GM21526 (cell line): ENCODE results near the gene ART5.

Experiments used
- ATAC-seq: cut with Tn5 transposase; IDR thresholded peaks from one replicate; pipeline ENCODE4 v1.9.1; 2021; ENCODE audit warnings: moderate library complexity; ENCODE audit not compliant: unreplicated experiment, low FRiP score

ART5 gene

GRCh38 chr11:3641701-3642070, at the start of gene ART5:
TSS of gene ART5 (minus strand) at chr11:3641992. CDS start at chr11:3641862, 130 bp downstream.
- no peak for ATAC-seq

GRCh38 chr11:3686751-3687150, 45.0 kb upstream of the ART5 start:
- ATAC-seq, result no peak

GRCh38 chr11:3685923-3686322, 44.1 kb upstream of the ART5 start:
- ATAC-seq, result no peak

DNA sequence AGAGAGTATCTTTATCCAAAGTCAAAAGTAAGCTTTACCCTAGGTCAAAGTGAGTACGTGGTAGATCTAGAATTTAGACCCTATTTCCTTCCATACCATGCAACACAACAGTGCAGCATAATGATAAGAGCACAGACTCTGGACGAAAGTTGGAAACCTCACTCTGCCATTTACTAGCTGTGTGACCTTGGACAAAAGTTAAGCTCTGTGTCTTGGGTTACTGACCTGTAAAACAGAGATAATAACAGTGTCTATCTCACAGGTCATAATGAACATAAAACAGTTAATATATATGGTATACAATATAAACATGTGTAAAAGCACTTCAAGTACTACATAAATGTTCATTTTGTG, 43.0 kb upstream of the ART5 start:
- ATAC-seq, result no peak

DNA sequence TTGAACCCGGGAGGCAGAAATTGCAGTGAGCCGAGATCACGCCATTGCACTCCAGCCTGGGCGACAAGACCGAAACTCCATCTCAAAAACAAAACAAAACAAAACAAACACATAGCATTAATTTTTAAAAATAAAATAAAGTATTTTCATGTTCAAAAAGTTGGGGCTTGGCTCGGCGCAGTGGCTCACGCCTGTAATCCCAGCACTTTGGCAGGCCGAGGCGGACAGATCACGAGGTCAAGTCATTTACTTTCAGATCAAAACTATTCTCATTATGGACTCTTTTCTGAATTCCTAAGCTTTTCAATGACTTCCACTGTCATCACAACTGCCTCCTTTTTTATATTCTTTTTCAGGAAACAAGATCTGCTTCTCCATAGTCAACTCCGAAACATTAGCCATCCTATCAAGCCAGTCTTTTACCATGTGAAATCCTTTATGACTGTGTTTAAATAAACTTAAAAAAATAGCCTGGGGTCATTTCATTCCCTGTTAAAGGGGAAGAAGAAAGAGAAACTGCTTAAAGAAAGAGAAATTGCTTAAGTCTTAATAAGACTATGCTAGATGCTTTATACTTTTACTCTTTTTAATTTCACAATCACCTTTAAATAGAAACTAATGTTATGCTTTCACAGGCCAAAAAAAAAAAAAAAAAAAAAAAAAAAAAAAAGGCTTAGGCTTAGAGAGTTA, 42.5 kb upstream of the ART5 start:
- no peak for ATAC-seq

DNA sequence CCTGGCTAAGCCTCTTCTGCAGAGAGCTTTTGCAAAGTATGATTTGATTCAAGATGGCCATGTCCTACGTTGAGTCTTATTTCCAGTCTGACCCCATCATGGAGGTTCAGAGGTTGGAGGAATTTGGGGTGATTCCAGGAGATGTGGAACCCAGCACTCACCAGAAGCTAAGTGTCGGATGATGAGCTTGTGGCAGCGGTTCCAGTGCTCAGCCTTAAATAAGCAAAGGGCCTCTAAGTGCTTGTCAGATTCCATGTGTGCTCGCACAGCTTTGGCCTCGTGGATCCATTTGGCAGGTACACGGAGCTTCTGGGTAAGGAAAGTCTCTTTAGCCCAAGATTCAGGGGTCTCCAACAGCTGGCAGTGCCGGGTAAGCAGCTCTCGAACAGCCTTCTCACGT, 41.2 kb upstream of the ART5 start:
- no peak for ATAC-seq

DNA sequence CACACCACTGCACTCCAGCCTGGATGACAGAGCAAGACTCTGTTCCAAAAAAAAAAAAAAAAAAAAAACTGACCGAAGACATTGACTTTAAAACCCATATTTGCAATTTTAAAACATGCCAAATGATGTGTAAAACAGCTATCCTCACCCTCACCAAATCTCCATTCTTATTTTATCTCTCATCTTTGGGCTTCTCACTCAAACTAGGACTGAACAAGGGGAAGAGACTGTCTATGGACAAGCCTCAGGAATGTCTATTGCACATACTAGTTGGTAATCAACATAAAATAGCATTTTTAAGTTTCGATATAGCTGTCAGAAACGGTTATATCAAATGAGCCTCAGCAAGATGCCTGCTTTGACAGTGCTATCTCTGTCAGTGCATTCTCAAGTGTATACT, 37.3 kb upstream of the ART5 start:
- no peak for ATAC-seq

DNA sequence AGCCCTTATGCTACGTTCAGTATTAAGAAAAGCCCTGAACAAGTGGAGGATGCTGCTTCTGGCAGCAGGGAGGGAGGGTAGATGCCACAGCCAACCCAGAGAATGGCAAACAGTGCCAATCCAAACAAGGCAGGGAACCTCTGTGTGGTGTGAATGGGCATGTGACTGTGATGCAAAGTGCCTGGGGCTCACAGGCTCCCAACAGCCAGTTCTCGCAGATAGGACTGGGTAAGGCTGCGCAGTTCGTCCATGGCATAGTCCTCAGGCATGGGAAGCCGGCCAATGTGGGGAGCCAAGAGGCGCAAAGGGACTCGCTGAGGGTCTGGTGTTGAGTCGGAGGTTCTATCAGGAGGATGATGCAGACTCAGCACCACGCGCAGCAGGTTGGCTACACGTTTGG, 34.2 kb upstream of the ART5 start:
- no peak for ATAC-seq

- no peak for ATAC-seq
Measured at GRCh38 chr11:3674189-3674588, 32.4 kb upstream of the ART5 start.

DNA sequence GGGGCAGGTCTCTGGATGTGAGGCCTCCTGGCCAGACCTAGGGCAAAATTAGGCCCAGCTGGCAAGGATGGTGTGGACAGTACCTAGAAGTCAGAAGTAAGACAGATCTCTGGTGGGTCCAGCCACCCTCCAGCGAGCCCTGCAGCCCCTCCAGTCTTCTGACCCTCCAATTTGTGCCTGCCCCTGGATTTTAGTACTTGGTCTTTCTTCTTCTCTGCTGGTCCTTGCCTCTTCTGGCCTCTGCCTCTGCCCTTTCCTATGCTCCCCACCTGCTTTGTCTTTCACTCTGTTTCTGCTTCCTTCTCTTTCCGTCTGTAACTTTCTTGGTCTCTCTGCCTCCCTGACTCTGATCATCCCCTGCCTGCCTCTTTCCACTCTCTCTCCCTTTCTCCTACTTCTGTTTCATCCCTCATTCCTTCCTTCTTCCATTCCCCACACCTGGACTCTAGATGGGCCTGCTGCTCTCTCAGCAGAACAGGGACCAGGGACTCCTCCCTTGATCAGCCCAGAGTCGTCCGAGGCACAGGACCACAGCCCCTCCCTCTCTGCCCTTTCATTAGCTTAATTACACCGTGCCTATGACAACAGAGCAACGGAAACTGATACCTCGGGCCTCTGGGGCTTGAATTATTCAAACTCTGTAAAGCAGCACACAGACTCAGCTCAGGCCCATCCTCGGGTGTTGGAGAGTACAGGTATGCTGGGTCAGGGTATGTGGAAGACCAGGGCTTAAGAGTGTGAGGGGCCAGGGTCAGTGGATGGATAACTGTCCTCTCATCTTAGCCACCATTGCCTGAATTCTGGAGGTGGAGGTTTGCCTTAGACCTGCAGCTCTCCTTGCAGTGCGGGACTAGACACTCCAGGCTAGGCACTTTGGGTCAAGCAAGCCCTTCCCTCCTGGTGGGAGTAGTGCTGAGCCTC, 29.8 kb upstream of the ART5 start, which contains the start of gene CHRNA10:
Gene CHRNA10, minus strand, starts transcription at position 51 of the 921 bp plus-strand sequence. CDS start 72 bp downstream, outside the sequence.
- no peak for ATAC-seq

DNA sequence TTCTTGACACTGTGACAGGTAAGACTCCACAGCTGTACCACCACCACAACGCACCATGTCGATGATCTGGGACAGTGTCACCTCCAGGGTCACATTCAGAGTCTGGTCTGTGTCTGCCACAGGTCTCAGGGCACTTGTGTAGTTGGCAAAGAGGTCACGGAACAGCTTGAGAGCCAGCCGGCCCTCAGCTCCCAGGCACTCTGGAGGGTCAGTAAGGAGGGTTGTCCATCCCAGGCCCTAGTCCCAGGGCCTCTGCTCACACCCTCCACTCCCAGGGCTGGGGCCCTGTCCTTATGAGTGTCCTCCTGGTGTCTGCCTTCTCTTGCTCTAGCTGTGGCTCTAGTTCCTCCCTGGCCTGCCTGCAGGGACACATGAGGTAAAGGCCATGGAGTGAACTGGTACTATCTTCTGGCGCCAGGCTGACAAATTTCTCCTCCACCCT, 28.0 kb upstream of the ART5 start:
- no peak for ATAC-seq

DNA sequence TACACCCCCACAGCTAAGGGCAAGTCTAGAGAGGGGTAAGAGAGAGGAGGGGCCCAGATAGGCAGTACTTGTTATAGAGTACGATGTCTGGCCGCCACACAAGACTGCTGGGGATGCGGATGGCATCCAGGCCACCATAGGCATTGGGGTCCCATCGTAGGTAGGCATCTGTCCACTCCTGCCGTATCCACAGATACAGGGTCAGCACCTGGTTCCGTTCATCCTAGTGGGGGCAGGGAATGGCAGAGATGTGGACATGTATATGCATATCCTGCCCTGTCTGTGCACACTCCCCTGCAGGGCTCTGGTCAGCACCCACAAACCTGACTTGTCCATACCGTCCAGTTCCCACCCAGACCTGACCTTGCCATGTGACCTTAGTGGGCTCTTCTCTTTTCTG, 27.3 kb upstream of the ART5 start:
- ATAC-seq, result no peak

DNA sequence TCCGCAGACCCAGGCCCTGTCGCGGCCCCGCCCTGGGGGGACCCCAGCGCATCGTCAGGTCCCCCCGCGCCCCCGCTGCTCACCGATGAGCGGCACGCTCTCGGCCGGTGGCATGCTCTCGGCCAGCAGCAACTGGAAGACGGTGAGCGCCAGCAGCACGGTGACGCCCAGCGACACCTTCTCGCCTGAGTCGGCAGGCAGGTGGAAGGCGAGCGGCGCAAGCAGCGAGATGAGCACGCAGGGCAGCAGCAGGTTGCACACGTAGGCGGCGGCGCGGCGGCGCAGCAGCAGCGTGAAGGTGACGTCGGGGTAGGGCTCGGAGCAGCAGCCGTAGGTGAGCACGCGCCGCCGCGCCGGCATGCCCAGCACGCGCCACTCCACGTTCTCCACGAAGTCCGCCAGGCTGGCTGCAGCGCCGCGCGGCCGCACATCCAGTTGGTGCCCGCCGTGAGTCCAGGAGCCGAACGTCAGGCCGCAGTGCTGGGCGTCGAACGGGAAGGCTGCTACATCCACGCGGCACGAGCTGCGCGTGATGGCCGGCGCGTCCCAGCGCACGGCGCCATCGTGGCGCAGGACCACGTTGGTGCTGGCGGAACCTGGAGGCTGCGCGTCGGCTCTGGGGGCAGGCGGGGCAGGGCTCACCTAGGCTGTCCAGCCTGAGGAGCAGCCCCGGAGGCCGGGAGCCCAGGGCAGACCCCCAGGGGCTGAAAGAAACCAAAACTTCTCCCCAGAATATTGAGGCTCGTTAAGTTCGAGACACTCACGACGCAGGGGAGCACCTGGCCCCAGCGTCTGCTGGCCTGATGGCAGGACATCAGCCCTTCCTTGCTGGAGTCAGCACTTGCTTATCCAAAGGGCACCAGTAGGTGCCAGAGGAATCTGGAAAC, 25.6 kb upstream of the ART5 start:
- ATAC-seq, result no peak

- no peak for ATAC-seq
Measured at GRCh38 chr11:3666023-3666530, 24.3 kb upstream of the ART5 start.

- no peak for ATAC-seq
Measured at GRCh38 chr11:3665336-3666022, 23.7 kb upstream of the ART5 start.

GRCh38 chr11:3664032-3664630, 22.3 kb upstream of the ART5 start:
- no peak for ATAC-seq

DNA sequence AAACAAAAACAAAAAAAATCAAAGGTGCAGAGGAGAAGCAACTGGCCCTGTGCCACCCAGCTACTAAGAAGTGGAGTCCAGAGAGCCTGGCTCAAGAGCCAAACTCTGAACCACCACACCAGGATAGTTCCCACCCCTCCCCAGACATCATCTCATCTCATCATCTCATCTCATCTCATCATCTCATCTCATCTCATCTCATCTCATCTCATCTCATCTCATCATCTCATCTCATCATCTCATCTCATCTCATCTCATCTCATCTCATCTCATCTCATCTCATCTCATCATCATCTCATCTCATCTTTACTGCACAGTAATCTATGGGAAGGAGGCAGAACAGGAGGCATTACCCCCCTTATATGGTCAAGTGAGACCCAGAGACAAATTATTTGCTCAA, 21.1 kb upstream of the ART5 start:
- no peak for ATAC-seq

DNA sequence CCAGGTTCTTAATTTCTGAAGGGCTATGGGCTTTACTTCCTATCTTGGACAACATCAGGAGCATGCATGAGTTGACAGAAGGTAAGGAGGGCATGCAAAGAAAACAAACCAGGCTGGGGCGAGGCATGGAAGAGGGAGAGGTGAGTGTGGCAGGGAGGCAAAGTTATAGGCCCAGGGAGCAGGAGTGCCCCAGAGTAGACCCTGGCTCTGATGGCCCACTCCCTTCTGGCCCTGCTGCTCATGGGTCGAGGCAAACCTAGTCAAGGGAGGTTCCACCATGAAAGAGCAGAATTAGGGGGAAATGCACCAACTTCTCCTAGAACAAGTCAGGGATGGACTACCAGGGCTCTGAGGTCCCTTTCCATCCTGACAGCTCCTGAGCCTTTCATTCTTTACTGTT, 19.2 kb upstream of the ART5 start:
- no peak for ATAC-seq

DNA sequence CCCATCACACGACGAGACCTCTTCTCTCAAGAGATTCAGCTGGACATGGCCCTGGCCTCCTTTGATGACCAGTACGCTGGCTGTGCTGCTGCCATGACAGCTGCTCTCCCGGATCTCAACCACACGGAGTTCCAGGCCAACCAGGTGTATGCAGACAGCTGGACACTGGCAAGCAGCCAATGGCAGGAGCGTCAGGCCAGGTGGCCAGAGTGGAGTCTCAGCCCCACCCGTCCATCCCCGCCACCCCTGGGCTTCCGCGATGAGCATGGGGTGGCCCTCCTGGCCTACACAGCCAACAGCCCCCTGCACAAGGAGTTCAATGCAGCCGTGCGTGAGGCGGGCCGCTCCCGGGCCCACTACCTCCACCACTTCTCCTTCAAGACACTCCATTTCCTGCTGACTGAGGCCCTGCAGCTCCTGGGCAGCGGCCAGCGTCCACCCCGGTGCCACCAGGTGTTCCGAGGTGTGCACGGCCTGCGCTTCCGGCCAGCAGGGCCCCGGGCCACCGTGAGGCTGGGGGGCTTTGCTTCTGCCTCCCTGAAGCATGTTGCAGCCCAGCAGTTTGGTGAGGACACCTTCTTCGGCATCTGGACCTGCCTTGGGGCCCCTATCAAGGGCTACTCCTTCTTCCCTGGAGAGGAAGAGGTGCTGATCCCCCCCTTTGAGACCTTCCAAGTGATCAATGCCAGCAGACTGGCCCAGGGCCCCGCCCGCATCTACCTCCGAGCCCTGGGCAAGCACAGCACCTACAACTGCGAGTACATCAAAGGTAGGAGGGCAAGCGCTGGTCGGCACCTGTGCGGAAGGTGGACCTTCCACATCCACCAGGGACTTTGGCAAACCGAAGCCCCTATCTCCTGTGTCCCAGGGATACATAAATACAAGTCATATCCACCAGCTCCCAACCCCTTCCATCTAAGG, 18.1 kb upstream of the ART5 start:
- ATAC-seq, result no peak
